ENCODE data around the gene GRIK4.

The GRIK4 gene

DNA sequence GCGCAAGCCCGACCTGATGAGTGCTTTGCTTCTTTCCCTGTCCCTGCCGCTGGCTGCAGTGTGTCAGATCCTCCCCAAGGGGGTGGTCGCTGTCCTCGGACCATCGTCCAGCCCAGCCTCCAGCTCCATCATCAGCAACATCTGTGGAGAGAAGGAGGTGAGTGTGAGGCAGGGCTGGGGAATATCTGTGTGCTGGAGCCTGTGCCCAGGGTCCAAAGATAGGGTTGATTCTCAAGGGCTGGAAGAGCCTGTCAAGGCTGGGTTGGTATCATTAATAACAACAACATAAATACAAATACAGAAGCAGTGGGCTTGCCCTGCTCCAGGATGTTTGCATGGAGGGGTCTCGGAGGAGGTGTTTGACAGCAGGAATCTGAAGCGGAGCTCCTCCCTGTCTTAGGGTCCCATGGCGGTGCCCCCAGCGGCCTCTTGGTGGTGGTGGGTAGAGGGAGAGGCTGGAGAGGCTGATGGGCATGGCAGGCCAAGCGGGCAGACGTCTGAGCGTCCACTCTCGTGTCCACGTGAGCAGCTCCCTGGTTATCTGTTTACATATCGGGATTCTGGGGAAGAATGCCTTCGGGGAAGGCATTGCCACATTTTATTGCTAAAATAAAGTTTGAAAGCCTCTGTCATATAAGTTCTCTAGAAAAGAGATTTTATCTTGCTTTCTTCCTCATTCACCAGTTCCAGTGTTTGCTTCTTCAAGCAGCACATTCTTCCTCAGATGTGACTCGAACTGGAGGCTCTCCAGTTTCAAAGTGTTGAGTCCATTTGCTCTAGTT lies 304.0 kb downstream of the GRIK4 start:
- no peak overlapping the region for H3K4me3 ChIP-seq (ENCODE audit: low read depth, low read length)
- TF ChIP-seq, protein P1, sequence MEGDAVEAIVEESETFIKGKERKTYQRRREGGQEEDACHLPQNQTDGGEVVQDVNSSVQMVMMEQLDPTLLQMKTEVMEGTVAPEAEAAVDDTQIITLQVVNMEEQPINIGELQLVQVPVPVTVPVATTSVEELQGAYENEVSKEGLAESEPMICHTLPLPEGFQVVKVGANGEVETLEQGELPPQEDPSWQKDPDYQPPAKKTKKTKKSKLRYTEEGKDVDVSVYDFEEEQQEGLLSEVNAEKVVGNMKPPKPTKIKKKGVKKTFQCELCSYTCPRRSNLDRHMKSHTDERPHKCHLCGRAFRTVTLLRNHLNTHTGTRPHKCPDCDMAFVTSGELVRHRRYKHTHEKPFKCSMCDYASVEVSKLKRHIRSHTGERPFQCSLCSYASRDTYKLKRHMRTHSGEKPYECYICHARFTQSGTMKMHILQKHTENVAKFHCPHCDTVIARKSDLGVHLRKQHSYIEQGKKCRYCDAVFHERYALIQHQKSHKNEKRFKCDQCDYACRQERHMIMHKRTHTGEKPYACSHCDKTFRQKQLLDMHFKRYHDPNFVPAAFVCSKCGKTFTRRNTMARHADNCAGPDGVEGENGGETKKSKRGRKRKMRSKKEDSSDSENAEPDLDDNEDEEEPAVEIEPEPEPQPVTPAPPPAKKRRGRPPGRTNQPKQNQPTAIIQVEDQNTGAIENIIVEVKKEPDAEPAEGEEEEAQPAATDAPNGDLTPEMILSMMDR (IDR thresholded peaks at IDR 0.05; ENCODE audit: insufficient read depth, low read length, missing control alignments), result no peak
- ChIA-PET POLR2A (no interaction called here), CTCF (interaction anchor here (0.9 kb wide), 1 partner anchor 13 kb away, joined by 3 read pairs; no protein-coding TSS in a partner anchor)
- DNase-seq (ENCODE audit: low read depth, low spot score), result no peak

DNA sequence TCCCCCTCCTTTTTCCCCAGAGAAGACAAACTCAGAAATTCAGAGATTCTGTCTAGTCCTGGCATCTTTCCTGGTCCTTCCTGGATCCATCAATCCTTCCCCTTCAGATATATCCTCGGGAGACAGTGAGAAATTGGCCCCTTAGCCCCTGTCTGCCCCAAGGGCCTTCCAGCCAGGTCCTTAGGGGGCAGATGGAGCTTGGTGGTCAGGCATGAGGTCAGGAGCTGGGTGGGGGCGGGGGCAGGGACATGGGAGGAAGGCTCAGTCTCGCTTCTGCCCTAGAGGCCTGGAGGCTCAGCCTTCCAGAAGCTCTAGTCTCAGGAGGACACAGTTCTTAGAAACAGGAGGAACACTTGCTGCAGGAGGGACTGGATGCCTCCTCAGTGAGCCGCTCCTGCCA lies 304.6 kb downstream of the GRIK4 start:
- TF ChIP-seq, protein P1 (IDR thresholded peaks at IDR 0.05; ENCODE audit: insufficient read depth, low read length, missing control alignments), result no peak
- ChIA-PET CTCF (interaction anchor here (0.9 kb wide), 1 partner anchor 13 kb away, joined by 3 read pairs; no protein-coding TSS in a partner anchor), POLR2A (no interaction called here)
- DNase-seq (ENCODE audit: low read depth, low spot score), result no peak
- no peak overlapping the region for H3K4me3 ChIP-seq (ENCODE audit: low read depth, low read length)

DNA sequence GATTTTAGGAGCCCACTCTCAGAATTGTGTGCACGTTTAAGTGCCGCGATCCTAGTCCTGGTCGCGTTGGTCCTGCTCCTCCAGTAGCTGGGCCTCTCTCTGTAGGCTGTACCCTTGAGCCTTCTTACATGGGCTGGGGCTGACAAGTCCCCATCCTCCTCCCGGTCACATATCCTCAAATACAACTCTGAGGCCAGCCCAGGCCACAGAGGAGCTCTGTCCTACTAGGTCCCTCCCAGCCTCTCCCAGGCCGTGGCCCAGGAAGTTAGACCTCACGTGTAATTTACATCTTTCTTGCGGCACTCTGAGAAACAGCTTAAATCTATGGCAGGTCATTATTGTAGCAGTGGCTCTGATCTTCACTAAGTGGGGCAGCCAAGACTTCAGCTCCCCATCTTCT lies 305.2 kb downstream of the GRIK4 start:
- ChIA-PET POLR2A (no interaction called here), CTCF (no interaction called here)
- TF ChIP-seq, protein P1 (IDR thresholded peaks at IDR 0.05; ENCODE audit: insufficient read depth, low read length, missing control alignments), result no peak
- no peak overlapping the region for H3K4me3 ChIP-seq (ENCODE audit: low read depth, low read length)
- DNase-seq (ENCODE audit: low read depth, low spot score), result no peak

DNA sequence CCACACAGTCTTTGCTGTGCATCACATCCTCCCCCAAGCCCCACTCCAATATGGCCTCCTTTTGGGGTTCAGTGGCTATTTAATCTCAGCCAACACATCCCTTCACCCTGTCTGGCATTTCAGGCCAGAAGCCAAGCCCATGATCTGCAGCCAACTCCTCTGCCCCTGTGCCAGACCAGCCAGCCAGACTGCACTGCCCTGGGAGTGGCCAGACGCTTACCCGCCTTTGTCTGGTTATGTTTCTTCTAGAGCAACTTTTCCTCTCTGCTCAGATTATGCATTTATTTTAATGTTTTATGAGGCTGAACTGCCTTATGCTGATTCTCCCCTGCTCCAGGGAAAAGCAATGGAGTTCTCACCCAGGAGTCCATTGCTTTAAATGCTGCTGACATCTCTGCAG lies 305.6 kb downstream of the GRIK4 start:
- ChIA-PET CTCF (no interaction called here), POLR2A (no interaction called here)
- TF ChIP-seq, protein P1 (IDR thresholded peaks at IDR 0.05; ENCODE audit: insufficient read depth, low read length, missing control alignments), result no peak
- H3K4me3 ChIP-seq (ENCODE audit: low read depth, low read length), result no peak overlapping the region
- no peak for DNase-seq (ENCODE audit: low read depth, low spot score)

DNA sequence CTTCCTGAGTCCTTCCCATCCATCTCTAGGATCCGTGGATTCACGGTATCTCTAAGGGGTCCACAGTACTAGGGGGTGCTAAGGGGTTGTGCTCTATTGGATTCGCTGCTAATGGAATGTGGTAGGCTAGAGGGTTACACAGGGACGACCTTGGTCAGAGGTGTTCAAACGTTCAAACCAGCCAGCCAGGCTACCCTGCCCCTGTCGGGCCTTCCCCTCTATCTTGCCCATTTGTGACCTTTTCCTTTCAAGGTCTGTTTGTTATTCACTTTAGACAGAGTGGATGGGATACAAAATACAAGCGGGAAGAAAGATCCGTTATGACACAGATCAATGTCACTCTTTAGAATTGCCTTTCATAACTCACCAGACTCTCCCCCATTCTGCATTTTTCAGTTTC lies 306.5 kb downstream of the GRIK4 start:
- ChIA-PET CTCF (no interaction called here), POLR2A (no interaction called here)
- DNase-seq (ENCODE audit: low read depth, low spot score), result no peak
- TF ChIP-seq, protein P1 (IDR thresholded peaks at IDR 0.05; ENCODE audit: insufficient read depth, low read length, missing control alignments), result no peak
- H3K4me3 ChIP-seq (ENCODE audit: low read depth, low read length), result no peak overlapping the region

DNA sequence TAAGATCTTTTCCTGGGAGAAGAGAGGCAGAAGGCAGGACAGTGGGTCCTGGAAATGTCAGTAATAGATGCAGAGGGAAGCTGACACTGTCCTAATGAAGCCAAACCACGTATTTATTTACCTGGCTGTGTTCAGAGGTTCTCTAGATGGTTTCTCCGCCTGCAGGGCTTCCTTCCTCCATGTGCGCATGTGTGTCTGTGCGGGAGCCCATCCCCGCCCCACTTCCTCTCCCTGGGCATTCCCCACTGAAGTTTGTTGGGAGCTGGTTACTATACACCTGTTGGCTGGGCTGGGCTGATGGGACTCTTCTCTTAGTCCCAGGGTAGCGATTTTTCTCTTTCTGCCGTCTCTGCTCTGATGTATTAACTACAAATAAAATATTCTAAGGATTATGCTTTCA lies 307.5 kb downstream of the GRIK4 start:
- no peak overlapping the region for H3K4me3 ChIP-seq (ENCODE audit: low read depth, low read length)
- ChIA-PET CTCF (no interaction called here), POLR2A (no interaction called here)
- TF ChIP-seq, protein P1 (IDR thresholded peaks at IDR 0.05; ENCODE audit: insufficient read depth, low read length, missing control alignments), result no peak
- DNase-seq (ENCODE audit: low read depth, low spot score), result no peak

Data from AG04449 (cell line).